HG02840 (cell line): ENCODE data around the gene CEBPG.

Experiments
- ATAC-seq: cut with Tn5 transposase; IDR thresholded peaks from one replicate; pipeline ENCODE4 v1.9.1; 2021; ENCODE audit warnings: mild to moderate bottlenecking, moderate library complexity, moderate number of reproducible peaks; ENCODE audit not compliant: unreplicated experiment, low FRiP score

CEBPG gene

GRCh38 chr19:33349319-33350289 lies 23.9 kb upstream of the CEBPG start:
- ATAC-seq, result no peak

GRCh38 chr19:33350538-33351309 lies 22.8 kb upstream of the CEBPG start:
- ATAC-seq, result no peak

- ATAC-seq, result no peak
Measured at GRCh38 chr19:33355535-33355934, 18.0 kb upstream of the CEBPG start.

DNA sequence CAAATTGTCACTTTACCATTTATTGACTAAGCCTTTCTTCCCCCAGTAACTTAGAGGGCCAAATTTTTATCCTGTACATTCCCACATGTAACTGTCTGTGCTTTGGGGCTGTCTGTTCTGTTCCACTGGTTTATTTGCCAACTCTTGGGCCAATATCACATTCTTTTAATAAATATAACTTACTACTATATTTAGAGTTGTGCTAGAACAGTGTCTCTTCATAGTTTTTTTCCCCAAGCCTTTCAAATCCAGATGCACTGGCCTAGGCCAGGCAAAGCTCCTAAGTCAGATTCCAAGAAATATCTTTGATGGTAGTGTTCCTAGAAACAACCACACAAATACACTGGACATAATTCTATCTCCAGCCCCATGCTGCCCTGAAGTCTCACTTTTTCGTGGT lies 16.0 kb upstream of the CEBPG start:
- no peak for ATAC-seq

GRCh38 chr19:33358408-33358807 lies 15.1 kb upstream of the CEBPG start:
- no peak for ATAC-seq

DNA sequence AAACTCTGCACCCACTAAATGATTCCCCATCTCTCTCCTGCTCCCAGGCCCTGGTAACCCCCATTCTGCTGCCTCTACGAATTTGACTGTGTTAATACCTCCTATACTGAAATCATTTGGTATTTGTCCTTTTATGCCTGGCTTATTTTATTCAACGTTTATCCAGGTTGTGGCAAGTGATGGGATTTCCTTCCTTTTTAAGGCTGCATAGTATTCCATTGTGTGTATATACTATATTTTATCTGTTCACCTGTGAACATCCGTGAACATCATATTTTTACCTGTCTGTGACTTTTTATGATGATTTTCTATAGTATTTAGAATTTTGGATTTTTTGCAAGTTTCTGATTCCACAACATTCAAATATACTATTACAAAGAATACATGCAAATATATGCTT lies 13.9 kb upstream of the CEBPG start:
- ATAC-seq, result no peak

DNA sequence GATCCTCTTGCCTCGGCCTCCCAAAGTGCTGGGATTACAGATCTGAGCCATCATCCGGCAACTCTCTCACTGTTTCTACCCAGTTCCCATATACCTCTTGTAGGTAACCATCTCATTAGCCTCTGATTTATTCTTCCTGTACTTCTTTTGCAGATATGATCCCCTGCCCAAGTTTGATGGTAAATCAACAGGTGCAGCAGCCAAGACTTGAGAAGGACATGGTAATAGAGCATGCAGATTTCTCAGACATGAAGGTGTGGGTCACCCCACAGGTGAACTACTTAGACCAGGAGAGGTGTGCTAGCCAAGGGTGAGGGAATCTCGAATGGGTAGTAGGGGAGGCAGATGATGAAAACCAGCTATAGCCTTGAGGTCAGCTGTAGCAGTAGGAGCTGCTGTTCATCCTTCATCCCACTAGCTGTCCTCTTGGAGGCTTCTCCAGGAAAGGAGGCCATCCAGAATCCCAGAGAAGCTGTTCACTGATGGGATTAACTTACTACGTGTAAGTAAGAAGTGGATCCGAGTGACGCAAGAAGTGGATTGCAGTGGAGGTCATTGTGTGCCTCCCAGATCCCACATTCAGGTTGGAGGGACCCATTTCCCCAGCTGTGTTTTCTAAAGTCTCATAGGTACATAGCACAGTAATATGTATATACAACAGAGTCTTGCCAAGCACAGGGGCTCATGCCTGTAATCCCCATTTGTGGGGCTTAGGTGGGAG lies 10.8 kb upstream of the CEBPG start:
- ATAC-seq, result no peak

DNA sequence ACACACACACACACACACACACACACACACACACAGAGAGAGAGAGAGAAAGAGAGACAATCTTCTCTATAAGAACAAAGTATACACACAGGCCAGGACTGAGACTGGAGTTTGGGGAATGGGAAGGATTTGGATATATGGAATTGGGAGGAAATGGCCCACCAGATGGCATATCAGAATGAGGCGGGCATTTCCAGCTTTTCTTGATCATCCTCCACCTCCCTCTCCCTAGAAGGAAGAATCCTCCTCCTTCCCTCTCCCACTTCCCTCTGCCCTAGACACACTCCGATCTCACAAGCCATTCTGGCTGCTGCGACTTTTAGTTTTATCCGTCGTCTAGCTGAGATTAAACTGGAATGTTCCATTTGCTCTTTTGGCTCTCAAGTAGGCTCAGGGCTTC lies 10.0 kb upstream of the CEBPG start:
- no peak for ATAC-seq

DNA sequence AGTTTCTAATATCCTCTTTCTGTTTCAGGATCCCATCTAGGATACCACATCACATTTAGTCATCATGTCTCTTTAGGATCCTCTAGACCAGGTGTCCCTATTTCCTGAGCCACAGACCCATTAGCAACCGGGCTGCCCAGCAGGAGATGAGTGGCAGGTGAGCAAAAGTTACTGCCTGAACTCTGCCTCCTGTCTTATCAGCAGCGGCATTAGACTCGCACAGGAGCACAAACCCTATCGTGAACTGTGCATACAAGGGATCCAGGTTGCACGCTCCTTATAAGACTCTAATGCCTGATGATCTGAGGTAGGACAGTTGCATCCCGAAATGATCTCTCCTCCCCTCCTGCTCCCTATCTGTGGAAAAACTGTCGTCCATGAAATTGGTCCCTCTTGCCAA lies 7.8 kb upstream of the CEBPG start:
- no peak for ATAC-seq

GRCh38 chr19:33366127-33366526 lies 7.4 kb upstream of the CEBPG start:
- ATAC-seq, result no peak

GRCh38 chr19:33366897-33367296 lies 6.6 kb upstream of the CEBPG start:
- ATAC-seq, result no peak

DNA sequence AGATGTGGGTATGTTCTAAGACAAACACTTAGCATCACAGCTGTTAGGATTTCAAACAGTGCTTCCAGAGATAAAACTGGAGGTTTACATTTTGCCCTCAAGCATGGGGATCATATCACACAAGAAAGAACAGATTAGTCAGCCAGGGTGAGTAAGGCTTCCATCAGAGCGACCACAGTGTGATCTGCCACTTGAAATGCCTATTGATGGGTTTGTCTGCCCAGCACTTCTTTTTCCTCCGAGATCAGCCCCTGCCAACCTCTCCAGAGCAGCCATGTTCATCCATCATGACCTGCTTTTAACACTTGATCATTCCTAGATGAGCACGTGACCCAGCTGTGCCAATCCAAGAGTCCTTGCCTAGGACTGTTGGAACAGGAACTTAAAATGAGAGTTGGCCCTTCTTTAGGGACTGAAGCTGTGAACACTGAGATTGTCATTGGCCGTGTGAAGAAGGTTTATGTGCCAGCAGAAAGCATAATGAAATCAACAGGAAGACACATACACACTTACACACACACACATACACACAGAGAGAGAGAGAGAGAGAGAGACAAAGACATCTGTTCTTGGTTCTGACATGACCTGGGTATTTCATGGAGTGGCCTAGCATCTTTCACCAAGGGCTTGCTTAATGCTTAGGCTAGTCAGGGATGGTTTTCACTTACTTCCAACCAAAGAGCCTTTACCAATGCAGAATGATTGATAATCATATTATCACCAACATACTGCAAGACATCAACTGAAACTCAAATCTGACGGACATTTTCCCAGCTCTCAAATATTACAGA lies 5.2 kb upstream of the CEBPG start:
- ATAC-seq, result no peak

GRCh38 chr19:33370783-33371182 lies 2.7 kb upstream of the CEBPG start:
- no peak for ATAC-seq

DNA sequence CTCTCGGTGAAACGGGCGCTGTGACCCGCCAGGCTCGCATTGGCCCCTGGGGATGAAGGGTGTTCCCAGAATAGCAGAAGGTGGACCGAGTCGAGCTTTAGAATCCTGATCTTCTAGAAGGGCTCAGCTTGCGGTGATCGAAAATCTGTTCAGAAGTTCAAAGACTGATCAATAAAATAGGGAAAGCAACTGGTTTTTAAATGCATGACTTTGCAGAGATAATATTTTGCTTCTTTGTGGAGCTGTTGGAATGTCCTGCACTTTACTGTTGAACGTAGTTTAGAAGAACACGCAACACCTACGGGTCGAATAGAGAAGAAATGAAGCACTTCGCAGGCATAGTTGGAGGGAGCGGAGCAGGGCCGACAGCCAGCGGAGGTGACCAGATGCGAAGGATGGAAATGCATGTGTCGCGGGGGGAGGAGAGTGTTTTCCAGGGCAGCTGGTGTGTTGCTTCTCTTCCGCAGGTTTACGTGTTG lies 766 bp downstream of the CEBPG start:
- ATAC-seq, result no peak

- ATAC-seq, result no peak
Measured at GRCh38 chr19:33375156-33375836, 1.8 kb downstream of the CEBPG start.

DNA sequence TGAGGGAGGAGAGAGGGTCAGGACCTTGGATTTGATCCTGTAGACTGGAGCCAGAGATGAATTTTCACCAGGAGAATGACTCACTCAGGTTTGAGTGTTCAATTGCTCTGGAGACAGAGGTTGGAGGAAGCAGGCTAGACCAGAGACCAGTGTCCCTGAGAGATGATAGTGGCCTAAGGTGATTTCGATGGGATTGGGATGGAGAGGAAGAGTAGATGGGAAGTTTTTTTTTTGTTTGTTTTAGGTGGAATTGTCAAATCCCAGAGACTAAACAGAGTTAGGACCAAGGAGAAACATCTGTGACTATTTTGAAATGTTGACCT lies 2.3 kb downstream of the CEBPG start:
- ATAC-seq, result no peak

GRCh38 chr19:33376423-33376822 lies 2.9 kb downstream of the CEBPG start:
- no peak for ATAC-seq

- no peak for ATAC-seq
Measured at GRCh38 chr19:33376941-33377557, 3.5 kb downstream of the CEBPG start.
